SK-N-SH treated with all-trans-retinoic acid at 6 μM for 48 hours (cell line): ENCODE measurements around the gene SYCP2L.
"Not testable (repeated sequence)": the region's sequence is repeated elsewhere in the genome, so short reads cannot be mapped to it uniquely, and the experiment has no call there.

Experiments
- ATAC-seq: fragments of 200-7000 bp; cut with Tn5 transposase; 3 replicates; pipeline ENCODE4 v1.9.1; 2020; ENCODE audit warnings: mild to moderate bottlenecking, moderate library complexity
- ARNTL ChIP-seq: fragments of 450-650 bp; formaldehyde crosslinking; IDR thresholded peaks from 2 replicates; pipeline ENCODE4 v1.5.0; 2020; ENCODE audit warnings: low read depth, mild to moderate bottlenecking, moderate library complexity, borderline replicate concordance
- BACH2 ChIP-seq: fragments of 250-450 bp; sonication (Bioruptor Pico); IDR thresholded peaks from 2 replicates; pipeline ENCODE4 v1.9.0; 2021; ENCODE audit warnings: mild to moderate bottlenecking, borderline replicate concordance
- CREB5 ChIP-seq: fragments of 250-450 bp; sonication (Bioruptor Pico); IDR thresholded peaks from 2 replicates; pipeline ENCODE4 v1.5.1; 2020; ENCODE audit warnings: low read depth, mild to moderate bottlenecking, moderate library complexity
- CSDC2 ChIP-seq: fragments of 250-450 bp; sonication (Bioruptor Pico); IDR thresholded peaks from 2 replicates; pipeline ENCODE4 v1.5.0; 2020; ENCODE audit warnings: mild to moderate bottlenecking, moderate library complexity
- GLIS3 ChIP-seq: fragments of 250-450 bp; sonication (Bioruptor Pico); IDR thresholded peaks from 2 replicates; pipeline ENCODE4 v1.5.0; 2020; ENCODE audit warnings: mild to moderate bottlenecking, moderate library complexity
- OSR1 ChIP-seq: fragments of 250-450 bp; sonication (Bioruptor Pico); IDR thresholded peaks from 2 replicates; pipeline ENCODE4 v1.8.0; 2022; ENCODE audit warnings: moderate library complexity, mild to moderate bottlenecking, inconsistent platforms
- PATZ1 ChIP-seq: fragments of 250-450 bp; sonication (Bioruptor Pico); IDR thresholded peaks from 2 replicates; pipeline ENCODE4 v1.8.0; 2020; ENCODE audit warnings: mild to moderate bottlenecking, moderate library complexity, borderline replicate concordance
- POU6F1 ChIP-seq: fragments of 250-450 bp; sonication (Bioruptor Pico); IDR thresholded peaks from 2 replicates; pipeline ENCODE4 v1.8.0; 2021; ENCODE audit warnings: low read depth, mild to moderate bottlenecking, moderate library complexity, borderline replicate concordance
- PPARA ChIP-seq: fragments of 250-450 bp; sonication (Bioruptor Pico); IDR thresholded peaks from 2 replicates; pipeline ENCODE4 v1.5.0; 2020; ENCODE audit warnings: mild to moderate bottlenecking, borderline replicate concordance
- RARB ChIP-seq: fragments of 250-450 bp; sonication (Bioruptor Pico); IDR thresholded peaks from 2 replicates; pipeline ENCODE4 v1.8.0; 2021; ENCODE audit warnings: mild to moderate bottlenecking, moderate library complexity
- SNAI2 ChIP-seq: fragments of 250-450 bp; sonication (Bioruptor Pico); IDR thresholded peaks from 2 replicates; pipeline ENCODE4 v1.5.0; 2020; ENCODE audit warnings: mild to moderate bottlenecking, moderate library complexity
- TCF4 ChIP-seq: fragments of 250-450 bp; sonication (Bioruptor Pico); IDR thresholded peaks from 2 replicates; pipeline ENCODE4 v1.8.0; 2021; ENCODE audit warnings: mild to moderate bottlenecking, moderate library complexity, borderline replicate concordance
- TOX ChIP-seq: fragments of 250-450 bp; sonication (Bioruptor Pico); IDR thresholded peaks from 2 replicates; pipeline ENCODE4 v1.8.0; 2021; ENCODE audit warnings: mild to moderate bottlenecking, moderate library complexity, borderline replicate concordance
- TSHZ2 ChIP-seq: fragments of 250-450 bp; sonication (Bioruptor Pico); IDR thresholded peaks from 2 replicates; pipeline ENCODE4 v1.5.0; 2020; ENCODE audit warnings: mild to moderate bottlenecking, moderate library complexity
- ZC3H10 ChIP-seq: fragments of 250-450 bp; sonication (Bioruptor Pico); IDR thresholded peaks from 2 replicates; pipeline ENCODE4 v1.5.1; 2021; ENCODE audit warnings: mild to moderate bottlenecking, moderate library complexity
- ZFP3 ChIP-seq: fragments of 250-450 bp; sonication (Bioruptor Pico); IDR thresholded peaks from 2 replicates; pipeline ENCODE4 v1.5.0; 2020; ENCODE audit warnings: mild to moderate bottlenecking, moderate library complexity
- ZFP30 ChIP-seq: fragments of 450-650 bp; formaldehyde crosslinking; IDR thresholded peaks from 2 replicates; pipeline ENCODE4 v1.5.0; 2022; ENCODE audit warnings: mild to moderate bottlenecking, moderate library complexity
- ZNF565 ChIP-seq: fragments of 450-650 bp; formaldehyde crosslinking; conservative IDR thresholded peaks from 2 replicates; pipeline ENCODE4 v1.5.0; 2020; ENCODE audit warnings: low read depth, mild to moderate bottlenecking, moderate library complexity
- ZNF70 ChIP-seq: fragments of 450-650 bp; formaldehyde crosslinking; IDR thresholded peaks from 2 replicates; pipeline ENCODE4 v1.5.0; 2020; ENCODE audit warnings: mild to moderate bottlenecking, moderate library complexity

The SYCP2L gene

GRCh38 chr6:10999994-11000393 lies 113.1 kb downstream of the SYCP2L start:
- no peak for TF ChIP-seq ARNTL (CRISPR knock-in tag)
- no peak for TF ChIP-seq SNAI2
- TF ChIP-seq TSHZ2 (CRISPR knock-in tag), result no peak
- TF ChIP-seq ZNF70 (CRISPR knock-in tag), result no peak
- no peak for TF ChIP-seq PPARA (CRISPR knock-in tag)
- no peak for TF ChIP-seq POU6F1
- TF ChIP-seq BACH2 (CRISPR knock-in tag), result no peak
- no peak for TF ChIP-seq ZC3H10 (CRISPR knock-in tag)
- no peak for TF ChIP-seq CSDC2 (CRISPR knock-in tag)
- no peak for TF ChIP-seq ZFP30 (CRISPR knock-in tag)
- no peak for TF ChIP-seq PATZ1
- TF ChIP-seq GLIS3, result no peak
- TF ChIP-seq RARB, result no peak
- TF ChIP-seq, all 23 proteins: peak for 0
- no peak for ATAC-seq

GRCh38 chr6:11002176-11002575 lies 115.3 kb downstream of the SYCP2L start:
- no peak for TF ChIP-seq ARNTL (CRISPR knock-in tag)
- no peak for TF ChIP-seq ZNF565 (CRISPR knock-in tag)
- no peak for TF ChIP-seq GLIS3
- no peak for TF ChIP-seq CSDC2 (CRISPR knock-in tag)
- TF ChIP-seq BACH2 (CRISPR knock-in tag), result no peak
- no peak for TF ChIP-seq TSHZ2 (CRISPR knock-in tag)
- TF ChIP-seq CREB5 (CRISPR knock-in tag), result no peak
- TF ChIP-seq PATZ1, result no peak
- no peak for TF ChIP-seq RARB
- no peak for TF ChIP-seq OSR1 (CRISPR knock-in tag)
- no peak for TF ChIP-seq PPARA (CRISPR knock-in tag)
- no peak for TF ChIP-seq TCF4
- TF ChIP-seq TOX (CRISPR knock-in tag), result no peak
- no peak for TF ChIP-seq ZFP3
- TF ChIP-seq POU6F1, result no peak
- TF ChIP-seq, all 23 proteins: peak for 0
- ATAC-seq, result no peak

GRCh38 chr6:11003297-11003696 lies 116.4 kb downstream of the SYCP2L start:
- not testable (repeated sequence) for ATAC-seq
